Activated T-cell treated with anti-CD3 and anti-CD28 coated beads, Interleukin-2, amount 50 U/mL, for 4 hours (primary cell): Measurements from ENCODE around the gene NASP. TPM values are rescaled to one million over a fixed set of nuclear protein-coding genes. Genes with fewer than 3 reads are reported as not detected.
A peak's percentile ranks its signal among the peaks of the same experiment; 100 is the strongest.

ENCODE experiments used
- ATAC-seq, 2 donors: fragments of 200-7000 bp; cut with Tn5 transposase; one replicate each; pipeline ENCODE4 v1.10.0; 2021
- DNase-seq: peaks from one replicate; pipeline ENCODE4 v3.0.0-alpha.2; 2020
- H3K27me3 Mint-ChIP-seq: one replicate; pipeline ENCODE4 v1.8.0; 2021; ENCODE audit warnings: low read depth, mixed read lengths
- H3K36me3 Mint-ChIP-seq: one replicate; pipeline ENCODE4 v1.8.0; 2022; ENCODE audit warnings: mixed read lengths; ENCODE audit not compliant: insufficient read depth
- H3K4me1 Mint-ChIP-seq: one replicate; pipeline ENCODE4 v1.8.0; 2021; ENCODE audit warnings: low read depth, mixed read lengths
- H3K4me3 Mint-ChIP-seq: one replicate; pipeline ENCODE4 v1.8.0; 2021; ENCODE audit warnings: mild to moderate bottlenecking, moderate library complexity, mixed read lengths
- H3K9me3 Mint-ChIP-seq: one replicate; pipeline ENCODE4 v1.8.0; 2021; ENCODE audit warnings: mixed read lengths
- total RNA-seq, 3 donors: library from RNA; stranded (reverse); gene quantifications; one replicate each; pipeline ENCODE4 v1.2.1, GENCODE V29; 2021

The NASP gene
- total RNA-seq, 3 donors from 2014 or later = 243 to 271 (median 268) TPM

GRCh38 chr1:45620588-45621500 is 37.0 kb downstream of the NASP start:
- Mint-ChIP-seq H3K4me3 (no peak overlapping the region), H3K4me1 (no peaks in the 10 kb centered on the region), H3K27me3 (no peaks in the 10 kb centered on the region), H3K36me3 (peaks cover 34% of the 10 kb centered on the region), H3K9me3 (no peaks in the 10 kb centered on the region)
- ATAC-seq = peak in 1 of 2 donors; percentile 20
- no peak for DNase-seq

DNA sequence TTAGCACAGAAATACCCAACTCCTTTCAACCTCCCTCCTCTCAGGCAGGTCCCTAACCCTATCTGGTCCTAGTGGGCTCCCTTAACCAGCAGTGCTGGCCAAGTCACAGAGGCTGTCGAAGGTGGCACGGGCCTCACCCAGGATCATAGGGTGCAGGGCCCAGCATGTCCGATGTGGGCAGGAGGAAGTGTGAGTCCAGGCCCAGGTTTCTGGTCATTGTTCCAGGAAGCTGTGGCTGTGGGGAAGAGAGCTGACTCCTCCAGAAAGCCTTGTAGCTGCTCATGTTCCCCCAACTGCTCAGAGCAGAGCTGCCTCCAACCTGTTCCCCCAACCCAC is 37.6 kb downstream of the NASP start:
- no peak overlapping the region for H3K4me3 Mint-ChIP-seq
- ATAC-seq (no peak), DNase-seq (no peak)
- peaks cover 27% of the 10 kb centered on the region for H3K36me3 Mint-ChIP-seq
- no peaks in the 10 kb centered on the region for H3K27me3 Mint-ChIP-seq
- H3K4me1 Mint-ChIP-seq = no peaks in the 10 kb centered on the region
- no peaks in the 10 kb centered on the region for H3K9me3 Mint-ChIP-seq

- ATAC-seq (no peak), DNase-seq (no peak)
- Mint-ChIP-seq H3K4me1 (no peaks in the 10 kb centered on the region), H3K4me3 (no peak overlapping the region), H3K27me3 (no peaks in the 10 kb centered on the region), H3K36me3 (peaks cover 26% of the 10 kb centered on the region), H3K9me3 (no peaks in the 10 kb centered on the region)
Measured at GRCh38 chr1:45621895-45622523, 38.2 kb downstream of the NASP start.

GRCh38 chr1:45622524-45623394 is 38.9 kb downstream of the NASP start:
- no peaks in the 10 kb centered on the region for H3K4me1 Mint-ChIP-seq
- H3K9me3 Mint-ChIP-seq = no peaks in the 10 kb centered on the region
- no peaks in the 10 kb centered on the region for H3K27me3 Mint-ChIP-seq
- H3K4me3 Mint-ChIP-seq = no peak overlapping the region
- ATAC-seq = no peak
- no peak for DNase-seq
- peaks cover 26% of the 10 kb centered on the region for H3K36me3 Mint-ChIP-seq

DNA sequence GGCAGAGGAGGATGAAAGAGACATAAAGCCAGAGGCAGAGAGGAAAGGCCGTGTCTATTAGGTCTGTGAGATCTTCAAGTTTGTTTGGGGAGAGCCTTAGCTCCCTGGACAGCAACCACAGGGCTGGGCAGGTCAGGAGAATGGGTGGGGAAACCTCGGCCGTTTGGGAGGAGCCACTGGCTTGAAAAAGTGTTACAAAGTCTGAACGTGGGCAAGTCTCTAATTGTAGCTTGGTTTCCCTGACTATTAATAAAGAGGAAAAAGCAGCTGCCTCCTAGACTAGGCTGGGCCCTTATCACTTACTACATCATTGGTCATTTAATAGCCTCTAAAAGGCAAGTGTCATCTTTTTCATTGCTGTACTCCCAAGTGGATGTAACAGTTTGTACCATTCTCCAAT is 40.1 kb downstream of the NASP start, which contains the start of gene CCDC17:
Gene CCDC17, minus strand, starts transcription at position 83 of the 400 bp plus-strand sequence. CDS start 145 bp downstream, outside the sequence.
- H3K9me3 Mint-ChIP-seq = no peaks in the 10 kb centered on the region
- no peak for DNase-seq
- no peaks in the 10 kb centered on the region for H3K4me1 Mint-ChIP-seq
- H3K4me3 Mint-ChIP-seq = no peak within 1 kb of the TSS
- ATAC-seq = no peak
- peaks cover 24% of the 10 kb centered on the region for H3K36me3 Mint-ChIP-seq
- no peaks in the 10 kb centered on the region for H3K27me3 Mint-ChIP-seq

DNA sequence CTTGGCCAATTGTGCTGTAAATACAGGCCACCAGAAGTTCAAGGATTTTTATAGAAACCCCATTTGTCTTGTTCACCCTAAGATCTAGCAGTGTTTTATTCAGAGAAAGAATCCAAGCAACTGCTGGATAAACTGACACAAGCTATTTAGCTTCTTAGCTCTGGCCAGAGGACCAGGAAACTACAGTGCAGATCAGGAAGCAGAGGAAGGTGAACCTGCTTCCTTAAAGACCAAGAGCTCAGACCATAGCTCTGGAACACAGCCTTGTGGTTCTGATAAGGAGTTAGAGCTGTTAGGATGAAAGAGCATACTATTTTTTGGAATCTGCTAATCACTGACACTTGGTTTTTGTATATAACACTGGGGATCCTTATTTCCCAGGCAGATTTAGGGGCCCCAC is 45.2 kb downstream of the NASP start:
- DNase-seq (no peak), ATAC-seq (no peak)
- H3K4me3 Mint-ChIP-seq = no peak overlapping the region
- no peaks in the 10 kb centered on the region for H3K27me3 Mint-ChIP-seq
- peaks cover 34% of the 10 kb centered on the region for H3K36me3 Mint-ChIP-seq
- no peaks in the 10 kb centered on the region for H3K9me3 Mint-ChIP-seq
- no peaks in the 10 kb centered on the region for H3K4me1 Mint-ChIP-seq

DNA sequence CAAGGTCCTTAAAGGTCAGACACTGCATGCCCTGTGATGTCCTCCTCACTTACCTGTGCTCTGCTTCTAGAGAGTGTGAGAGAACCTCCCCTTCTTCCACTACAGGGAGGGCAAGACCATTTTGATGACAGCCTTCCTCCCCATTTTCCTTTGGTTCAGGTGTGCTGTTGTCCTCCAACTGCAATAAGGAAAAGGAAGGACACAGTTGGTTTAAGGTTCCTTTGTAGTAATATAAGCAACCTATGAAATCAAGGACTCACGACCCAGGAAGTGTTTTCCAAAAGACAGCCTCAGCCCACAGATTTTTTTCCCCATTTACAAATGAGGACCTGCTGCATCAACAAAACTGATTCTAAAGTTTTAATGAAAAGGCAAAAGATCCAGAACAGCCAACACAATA is 46.6 kb downstream of the NASP start:
- Mint-ChIP-seq H3K4me3 (no peak overlapping the region), H3K9me3 (no peaks in the 10 kb centered on the region), H3K27me3 (no peaks in the 10 kb centered on the region), H3K36me3 (peaks cover 35% of the 10 kb centered on the region), H3K4me1 (no peaks in the 10 kb centered on the region)
- no peak for DNase-seq
- no peak for ATAC-seq

DNA sequence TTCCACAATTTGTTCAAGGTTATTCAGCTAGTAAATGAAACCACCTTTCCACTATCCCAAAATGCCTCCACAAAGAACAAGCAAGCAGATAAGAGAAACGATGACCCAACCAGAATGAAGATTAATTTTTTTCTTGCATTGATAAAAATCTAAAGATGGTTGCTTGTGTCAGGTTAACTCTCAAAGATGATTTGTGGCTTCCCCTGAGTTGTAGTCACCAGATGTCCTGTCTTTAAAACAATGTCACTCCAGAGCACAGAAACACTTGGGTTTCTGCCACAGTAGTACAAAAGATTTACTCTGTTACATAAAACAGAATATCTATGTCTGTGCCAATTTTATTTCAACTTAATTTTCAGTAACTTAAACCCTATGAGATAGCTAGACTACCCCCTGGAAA is 51.4 kb downstream of the NASP start:
- H3K27me3 Mint-ChIP-seq = no peaks in the 10 kb centered on the region
- no peak for ATAC-seq
- no peak for DNase-seq
- no peaks in the 10 kb centered on the region for H3K4me1 Mint-ChIP-seq
- peaks cover 21% of the 10 kb centered on the region for H3K36me3 Mint-ChIP-seq
- no peak overlapping the region for H3K4me3 Mint-ChIP-seq
- no peaks in the 10 kb centered on the region for H3K9me3 Mint-ChIP-seq

DNA sequence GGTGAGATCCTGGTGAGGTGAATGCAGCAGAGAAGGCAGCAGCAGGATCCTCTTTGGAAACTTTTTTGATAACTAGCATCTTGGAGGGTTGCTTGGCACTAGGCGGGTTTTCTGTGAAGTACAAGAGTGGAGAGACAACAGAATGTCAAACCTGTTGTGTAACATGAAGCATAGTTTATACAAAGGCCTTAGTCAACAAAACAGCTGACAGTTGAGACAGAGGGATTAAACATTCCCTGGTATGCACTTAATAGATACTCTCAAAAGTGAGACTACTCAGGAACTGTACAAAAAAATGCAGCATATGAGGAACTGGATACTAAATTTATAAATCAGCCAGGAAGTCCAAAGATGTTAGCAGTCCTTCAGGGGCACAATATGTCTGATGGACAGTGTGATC is 56.5 kb downstream of the NASP start:
- no peak for ATAC-seq
- Mint-ChIP-seq H3K4me1 (no peaks in the 10 kb centered on the region), H3K27me3 (no peaks in the 10 kb centered on the region), H3K9me3 (no peaks in the 10 kb centered on the region), H3K4me3 (no peak overlapping the region), H3K36me3 (peaks cover 13% of the 10 kb centered on the region)
- DNase-seq = no peak

GRCh38 chr1:45643321-45643720 is 59.5 kb downstream of the NASP start:
- H3K4me3 Mint-ChIP-seq = no peak overlapping the region
- H3K9me3 Mint-ChIP-seq = no peaks in the 10 kb centered on the region
- ATAC-seq (no peak), DNase-seq (no peak)
- peaks cover 4% of the 10 kb centered on the region for H3K4me1 Mint-ChIP-seq
- H3K36me3 Mint-ChIP-seq = peaks cover 24% of the 10 kb centered on the region
- no peaks in the 10 kb centered on the region for H3K27me3 Mint-ChIP-seq

DNA sequence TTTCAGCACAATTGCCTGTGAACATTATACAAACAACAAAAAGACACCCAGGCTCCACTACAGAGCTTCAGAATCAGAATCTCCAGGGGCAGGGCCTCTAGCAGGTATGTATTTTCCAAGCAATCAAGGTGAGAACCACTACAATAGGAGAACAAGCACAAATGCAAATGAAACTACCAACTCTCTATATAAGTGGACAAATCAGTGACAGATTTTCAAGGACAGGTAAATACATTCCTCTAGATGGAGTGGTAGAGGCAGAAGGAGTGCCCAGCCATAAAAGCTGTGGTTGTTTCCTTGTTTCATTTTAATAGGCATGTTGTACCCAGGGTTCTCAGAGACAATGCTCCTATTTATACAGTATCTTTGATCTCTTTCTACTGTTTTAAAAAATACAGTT is 60.1 kb downstream of the NASP start:
- Mint-ChIP-seq H3K9me3 (no peaks in the 10 kb centered on the region), H3K4me1 (peaks cover 4% of the 10 kb centered on the region), H3K27me3 (no peaks in the 10 kb centered on the region), H3K36me3 (peaks cover 24% of the 10 kb centered on the region), H3K4me3 (no peak overlapping the region)
- ATAC-seq (no peak), DNase-seq (no peak)

GRCh38 chr1:45644661-45645060 is 60.8 kb downstream of the NASP start:
- no peaks in the 10 kb centered on the region for H3K27me3 Mint-ChIP-seq
- ATAC-seq (no peak), DNase-seq (no peak)
- H3K36me3 Mint-ChIP-seq = peaks cover 24% of the 10 kb centered on the region
- no peak overlapping the region for H3K4me3 Mint-ChIP-seq
- no peaks in the 10 kb centered on the region for H3K9me3 Mint-ChIP-seq
- H3K4me1 Mint-ChIP-seq = peaks cover 4% of the 10 kb centered on the region

DNA sequence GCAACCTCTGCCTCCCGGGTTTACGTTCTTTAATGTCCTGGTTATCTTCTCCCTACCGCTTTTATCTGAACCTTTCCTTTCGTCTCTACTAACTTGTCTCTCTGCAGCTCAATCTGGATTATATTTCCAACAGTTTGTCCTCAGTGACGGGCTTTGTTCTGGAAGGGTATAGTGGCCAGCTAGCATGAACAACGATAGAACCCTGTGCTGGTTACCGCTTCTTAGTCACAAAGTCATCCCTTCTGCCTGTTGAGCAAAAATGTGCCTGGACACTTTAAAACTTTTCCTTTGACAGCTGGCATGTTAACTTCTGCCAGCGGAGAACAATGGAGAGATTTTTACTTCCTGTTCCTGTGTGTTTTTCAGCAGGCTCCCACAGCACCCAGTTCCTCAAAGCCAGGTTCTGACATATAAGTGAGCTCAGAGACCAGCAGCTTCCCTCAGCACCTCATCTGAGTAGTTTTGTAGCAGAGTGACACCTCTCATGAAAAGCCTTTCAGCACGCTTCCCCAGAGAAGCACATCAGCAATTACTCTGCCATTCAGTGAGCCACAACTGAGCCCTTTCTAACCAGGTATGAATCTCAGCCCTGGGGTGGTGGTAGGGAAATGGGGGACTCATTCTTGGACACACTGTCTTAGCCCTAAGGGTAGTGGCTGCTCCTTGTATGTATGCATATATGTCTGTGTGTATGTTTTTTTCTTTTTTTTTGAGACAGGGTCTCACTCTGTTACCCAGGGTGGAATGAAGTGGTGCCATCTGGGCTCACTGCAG is 63.6 kb downstream of the NASP start:
- peaks cover 33% of the 10 kb centered on the region for H3K36me3 Mint-ChIP-seq
- no peaks in the 10 kb centered on the region for H3K27me3 Mint-ChIP-seq
- no peak for ATAC-seq

More for the DNA sequence above, 63.6 kb downstream of the NASP start:
- peaks cover 8% of the 10 kb centered on the region for H3K4me1 Mint-ChIP-seq
- H3K4me3 Mint-ChIP-seq = no peak overlapping the region
- H3K9me3 Mint-ChIP-seq = no peaks in the 10 kb centered on the region
- no peak for DNase-seq
